HG02759 (cell line): ENCODE data around the gene FLT3LG.
A peak's percentile ranks its signal among the peaks of the same experiment; 100 is the strongest.
"Not testable (repeated sequence)": the region's sequence is repeated elsewhere in the genome, so short reads cannot be mapped to it uniquely, and the experiment has no call there.

ENCODE experiments used
- ATAC-seq: cut with Tn5 transposase; IDR thresholded peaks from one replicate; pipeline ENCODE4 v1.9.1; 2021; ENCODE audit warnings: mild to moderate bottlenecking, moderate library complexity; ENCODE audit not compliant: unreplicated experiment

FLT3LG gene

GRCh38 chr19:49440439-49441209 is 33.4 kb upstream of the FLT3LG start:
- ATAC-seq = no peak

- no peak for ATAC-seq
These were observed 32.6 kb upstream of the FLT3LG start, which contains the start of gene SLC17A7 for GRCh38 chr19:49441210-49441959. SLC17A7 (minus strand) TSS chr19:49441527; CDS start chr19:49441379, 148 bp downstream.

- ATAC-seq = no peak
These were observed 32.1 kb upstream of the FLT3LG start for GRCh38 chr19:49441960-49442350.

- no peak for ATAC-seq
These were observed 31.7 kb upstream of the FLT3LG start for GRCh38 chr19:49442354-49442753.

GRCh38 chr19:49442771-49443365 is 31.1 kb upstream of the FLT3LG start:
- peak; percentile 19 for ATAC-seq

GRCh38 chr19:49443366-49444099 is 30.5 kb upstream of the FLT3LG start:
- peak; percentile 83 for ATAC-seq

- not testable (repeated sequence) for ATAC-seq
These were observed 29.8 kb upstream of the FLT3LG start for GRCh38 chr19:49444100-49444700.

GRCh38 chr19:49445997-49446396 is 28.0 kb upstream of the FLT3LG start:
- ATAC-seq = no peak

- ATAC-seq = no peak
These were observed 26.3 kb upstream of the FLT3LG start for GRCh38 chr19:49447485-49448431.

GRCh38 chr19:49448432-49448786 is 25.6 kb upstream of the FLT3LG start:
- no peak for ATAC-seq

- ATAC-seq = no peak
These were observed 23.6 kb upstream of the FLT3LG start for GRCh38 chr19:49450405-49450804.

GRCh38 chr19:49451430-49452181 is 22.4 kb upstream of the FLT3LG start, which contains the start of gene PIH1D1:
PIH1D1 (minus strand) TSS chr19:49451814; CDS start chr19:49451574, 240 bp downstream.
- peak; percentile 59 for ATAC-seq

GRCh38 chr19:49453013-49453756 is 20.8 kb upstream of the FLT3LG start, which contains the start of gene ALDH16A1:
ALDH16A1 (plus strand) TSS chr19:49453225; CDS start chr19:49453332, 107 bp downstream.
- peak; percentile 75 for ATAC-seq

GRCh38 chr19:49453757-49454240 is 20.2 kb upstream of the FLT3LG start:
- ATAC-seq = no peak

- no peak for ATAC-seq
These were observed 18.2 kb upstream of the FLT3LG start for GRCh38 chr19:49455773-49456172.

GRCh38 chr19:49456326-49456725 is 17.7 kb upstream of the FLT3LG start:
- ATAC-seq = no peak

GRCh38 chr19:49458567-49458903 is 15.5 kb upstream of the FLT3LG start:
- ATAC-seq = no peak

- no peak for ATAC-seq
These were observed 14.6 kb upstream of the FLT3LG start for GRCh38 chr19:49459388-49459787.
